ENCODE data around the gene PHF12.

The PHF12 gene

GRCh38 chr17:28857905-28858800 is 93.2 kb downstream of the PHF12 start:
- no peak for DNase-seq (ENCODE audit: low spot score)

DNA sequence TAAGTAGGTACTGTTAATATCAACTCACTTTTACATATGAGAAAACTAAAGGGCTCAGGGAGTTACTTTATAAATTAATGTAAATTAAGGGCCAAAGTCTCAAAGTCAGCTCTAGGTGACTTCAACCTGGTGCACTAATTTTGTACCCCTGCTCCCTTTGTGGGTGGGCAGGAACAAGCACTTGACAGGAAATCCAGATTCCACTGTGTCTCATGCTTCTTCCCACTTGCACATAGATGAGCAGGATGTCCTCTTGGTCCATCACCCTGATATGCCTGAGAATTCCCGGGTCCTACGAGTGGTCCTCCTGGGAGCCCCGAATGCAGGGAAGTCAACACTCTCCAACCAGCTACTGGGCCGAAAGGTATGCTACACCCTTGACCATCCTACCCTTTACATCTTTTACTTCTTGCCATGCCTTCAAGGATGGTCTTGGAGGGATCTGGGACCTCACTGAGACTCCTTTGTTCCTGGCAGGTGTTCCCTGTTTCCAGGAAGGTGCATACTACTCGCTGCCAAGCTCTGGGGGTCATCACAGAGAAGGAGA is 95.2 kb downstream of the PHF12 start:
- DNase-seq (ENCODE audit: low spot score): no peak

DNA sequence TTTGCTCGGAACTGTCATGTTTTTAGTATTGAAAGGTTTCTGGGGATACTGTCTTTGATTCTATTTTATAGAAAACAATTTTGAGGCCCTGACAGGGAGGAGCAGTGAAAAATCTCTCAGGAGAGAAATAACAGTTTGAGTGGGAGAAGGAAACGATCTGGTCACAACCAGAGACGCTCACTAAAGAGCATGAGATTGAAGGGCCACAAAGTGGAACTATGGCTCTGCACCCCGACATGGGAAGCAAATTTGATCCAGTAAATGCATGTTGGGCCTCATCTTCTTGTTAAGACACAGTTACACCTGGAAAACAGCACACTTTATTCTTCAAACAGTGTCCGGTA is 96.0 kb downstream of the PHF12 start:
- DNase-seq (ENCODE audit: low spot score): no peak

All from kidney capillary endothelial cell (primary cell).